ENCODE measurements around the gene SLC12A3.

SLC12A3 gene

GRCh38 chr16:56894331-56894917 is 29.4 kb downstream of the SLC12A3 start:
- DNase-seq: no peak

- DNase-seq: no peak
Observed at GRCh38 chr16:56895813-56896212, 30.8 kb downstream of the SLC12A3 start.

GRCh38 chr16:56896244-56896643 is 31.2 kb downstream of the SLC12A3 start:
- no peak for DNase-seq

- no peak for DNase-seq
Observed at GRCh38 chr16:56897026-56897799, 32.2 kb downstream of the SLC12A3 start.

GRCh38 chr16:56898847-56899246 is 33.8 kb downstream of the SLC12A3 start:
- DNase-seq: peak; percentile 22

GRCh38 chr16:56903866-56904265 is 38.9 kb downstream of the SLC12A3 start:
- DNase-seq: no peak

GRCh38 chr16:56907401-56907800 is 42.4 kb downstream of the SLC12A3 start:
- DNase-seq: no peak

- no peak for DNase-seq
Observed at GRCh38 chr16:56909527-56909979, 44.5 kb downstream of the SLC12A3 start.

GRCh38 chr16:56910112-56910511 is 45.1 kb downstream of the SLC12A3 start:
- DNase-seq: no peak

- no peak for DNase-seq
Observed at GRCh38 chr16:56910654-56911539, 45.9 kb downstream of the SLC12A3 start.

- DNase-seq: no peak
Observed at GRCh38 chr16:56911771-56912571, 47.0 kb downstream of the SLC12A3 start.

- no peak for DNase-seq
Observed at GRCh38 chr16:56912746-56913708, 48.0 kb downstream of the SLC12A3 start.

- no peak for DNase-seq
Observed at GRCh38 chr16:56914896-56915295, 49.9 kb downstream of the SLC12A3 start.

GRCh38 chr16:56915336-56916119 is 50.5 kb downstream of the SLC12A3 start:
- no peak for DNase-seq

GRCh38 chr16:56916571-56917403 is 51.8 kb downstream of the SLC12A3 start:
- DNase-seq: peak; percentile 67

GRCh38 chr16:56918467-56919012 is 53.5 kb downstream of the SLC12A3 start:
- no peak for DNase-seq

- no peak for DNase-seq
Observed at GRCh38 chr16:56919099-56919800, 54.2 kb downstream of the SLC12A3 start.

GRCh38 chr16:56921571-56921970 is 56.6 kb downstream of the SLC12A3 start:
- DNase-seq: no peak

Measured in CD4-positive, alpha-beta T cell treated with Interleukin-17A for 1 hour (primary cell).